ENCODE measurements around the gene FGFR2. TPM values are rescaled to one million over a fixed set of nuclear protein-coding genes. Genes with fewer than 3 reads are reported as not detected.

FGFR2 gene
- total and polyA plus RNA-seq, 2 of the 4 experiments (the other 2 are of a cell fraction): not detected

DNA sequence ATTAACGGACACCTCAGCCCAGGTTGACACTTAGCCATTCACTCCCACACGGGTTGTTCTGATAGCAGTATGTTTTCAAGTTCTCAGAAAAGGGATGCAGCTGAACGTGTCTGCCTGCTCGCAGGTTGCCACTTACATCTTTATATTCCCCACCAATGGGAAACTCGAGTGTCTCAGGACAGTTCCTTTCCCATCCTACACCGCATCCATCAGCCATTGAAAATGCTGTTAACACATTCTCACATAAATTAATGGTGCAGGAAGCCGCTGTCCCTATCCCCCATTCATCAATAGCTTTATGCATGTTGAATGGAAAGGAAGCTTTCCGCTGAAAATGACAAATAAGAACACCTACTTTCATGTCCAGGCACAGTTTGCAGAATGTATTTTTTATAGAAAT, 1.7 kb upstream of the FGFR2 start:
- intact Hi-C loops (cut with micrococcal nuclease) (no loop called here), in situ Hi-C loops (cut with MboI; ENCODE audit: low sequenced_read_pairs) (no loop called here), dilution Hi-C loops (cut with HindIII; ENCODE audit: low sequenced_read_pairs, unreplicated experiment) (no loop called here)
- Histone ChIP-seq H3K14ac (replicated peaks; ENCODE audit: low read depth, low read length) (no peak overlapping the region), H4K20me1 (ENCODE audit: insufficient read depth, low read length) (no peaks in the 10 kb centered on the region), H3K4ac (ENCODE audit: low read depth, low read length) (no peak overlapping the region), H3K27me3 (ENCODE audit: control insufficient read depth, insufficient read depth, low read length) (peaks cover 18% of the 10 kb centered on the region), H3K9me3 (ENCODE audit: control insufficient read depth, insufficient read depth, low read length) (0 out of 2 replicates have a peak, but pooled peaks cover 5% of the 10 kb centered on the region), H3K4me1 (ENCODE audit: control insufficient read depth, insufficient read depth, low read length) (no peaks in the 10 kb centered on the region), H3K36me3 (ENCODE audit: control insufficient read depth, insufficient read depth, low read length) (no peaks in the 10 kb centered on the region), H2BK15ac (ENCODE audit: low read depth, low read length) (no peak overlapping the region), H3K18ac (ENCODE audit: low read depth, low read length) (no peak overlapping the region), H3K4me3 (ENCODE audit: insufficient read depth, low read depth, low read length) (no peak overlapping the region), H3K56ac (ENCODE audit: extremely low read depth, insufficient read depth, low read length) (no peak overlapping the region), H3K27ac (ENCODE audit: insufficient read depth, low read length) (no peak overlapping the region), H3K9me1 (ENCODE audit: insufficient read depth, low read length) (no peaks in the 10 kb centered on the region), H3K4me2 (ENCODE audit: low read depth, low read length) (no peak overlapping the region), H4K5ac (ENCODE audit: low read depth, low read length) (no peak overlapping the region), H3K79me1 (ENCODE audit: low read depth in 1 of 2, low read length in 2 of 2) (no peaks in the 10 kb centered on the region), H2BK5ac (ENCODE audit: low read depth, low read length, poor library complexity, severe bottlenecking) (no peak overlapping the region), H2AK5ac (ENCODE audit: low read depth, low read length) (no peak overlapping the region), H2AFZ (replicated peaks; ENCODE audit: low read length, poor library complexity) (no peak overlapping the region), H3K9ac (ENCODE audit: low read depth, low read length) (no peak overlapping the region), H3K23ac (ENCODE audit: low read depth, low read length) (no peak overlapping the region), H2BK120ac (ENCODE audit: low read depth, low read length) (no peak overlapping the region), H4K91ac (ENCODE audit: insufficient read depth, low read depth, low read length) (no peak overlapping the region), H2BK20ac (ENCODE audit: low read depth, low read length) (no peak overlapping the region), H2AK9ac (replicated peaks; ENCODE audit: low read depth, low read length, poor library complexity) (no peak overlapping the region), H4K8ac (ENCODE audit: low read depth in 2 of 2, low read length in 2 of 2) (no peak overlapping the region)
- DNase-seq (no peak), ATAC-seq (ENCODE audit: low read depth) (no peak)
- no CpG with 5 or more reads among the region's 8 CpGs for WGBS, 2 experiments (ENCODE audit: extremely low coverage in 2 of 2, insufficient read length in 1 of 2)
- ChIA-PET CTCF (no interaction called here), POLR2A (ENCODE audit: unreplicated experiment) (no interaction called here)
- TF ChIP-seq POLR2A (IDR thresholded peaks at IDR 0.05; ENCODE audit: low read depth, low read length): no peak
- no peak for TF ChIP-seq CEBPB (IDR thresholded peaks at IDR 0.05; ENCODE audit: low read depth, low read length)
- TF ChIP-seq CHD1 (IDR thresholded peaks at IDR 0.05; ENCODE audit: low read depth, low read length): no peak
- TF ChIP-seq, protein P1, sequence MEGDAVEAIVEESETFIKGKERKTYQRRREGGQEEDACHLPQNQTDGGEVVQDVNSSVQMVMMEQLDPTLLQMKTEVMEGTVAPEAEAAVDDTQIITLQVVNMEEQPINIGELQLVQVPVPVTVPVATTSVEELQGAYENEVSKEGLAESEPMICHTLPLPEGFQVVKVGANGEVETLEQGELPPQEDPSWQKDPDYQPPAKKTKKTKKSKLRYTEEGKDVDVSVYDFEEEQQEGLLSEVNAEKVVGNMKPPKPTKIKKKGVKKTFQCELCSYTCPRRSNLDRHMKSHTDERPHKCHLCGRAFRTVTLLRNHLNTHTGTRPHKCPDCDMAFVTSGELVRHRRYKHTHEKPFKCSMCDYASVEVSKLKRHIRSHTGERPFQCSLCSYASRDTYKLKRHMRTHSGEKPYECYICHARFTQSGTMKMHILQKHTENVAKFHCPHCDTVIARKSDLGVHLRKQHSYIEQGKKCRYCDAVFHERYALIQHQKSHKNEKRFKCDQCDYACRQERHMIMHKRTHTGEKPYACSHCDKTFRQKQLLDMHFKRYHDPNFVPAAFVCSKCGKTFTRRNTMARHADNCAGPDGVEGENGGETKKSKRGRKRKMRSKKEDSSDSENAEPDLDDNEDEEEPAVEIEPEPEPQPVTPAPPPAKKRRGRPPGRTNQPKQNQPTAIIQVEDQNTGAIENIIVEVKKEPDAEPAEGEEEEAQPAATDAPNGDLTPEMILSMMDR (conservative IDR thresholded peaks at IDR 0.05; ENCODE audit: low read depth, low read length): no peak
- TF ChIP-seq MAZ (IDR thresholded peaks at IDR 0.05; ENCODE audit: borderline replicate concordance, low read depth, low read length): no peak
- TF ChIP-seq BHLHE40 (IDR thresholded peaks at IDR 0.05; ENCODE audit: low read depth, low read length): no peak
- TF ChIP-seq RCOR1 (IDR thresholded peaks at IDR 0.05; ENCODE audit: insufficient replicate concordance, low read length): no peak
- no peak for TF ChIP-seq MXI1 (IDR thresholded peaks at IDR 0.05; ENCODE audit: borderline replicate concordance, low read depth, low read length)
- TF ChIP-seq, protein P2, sequence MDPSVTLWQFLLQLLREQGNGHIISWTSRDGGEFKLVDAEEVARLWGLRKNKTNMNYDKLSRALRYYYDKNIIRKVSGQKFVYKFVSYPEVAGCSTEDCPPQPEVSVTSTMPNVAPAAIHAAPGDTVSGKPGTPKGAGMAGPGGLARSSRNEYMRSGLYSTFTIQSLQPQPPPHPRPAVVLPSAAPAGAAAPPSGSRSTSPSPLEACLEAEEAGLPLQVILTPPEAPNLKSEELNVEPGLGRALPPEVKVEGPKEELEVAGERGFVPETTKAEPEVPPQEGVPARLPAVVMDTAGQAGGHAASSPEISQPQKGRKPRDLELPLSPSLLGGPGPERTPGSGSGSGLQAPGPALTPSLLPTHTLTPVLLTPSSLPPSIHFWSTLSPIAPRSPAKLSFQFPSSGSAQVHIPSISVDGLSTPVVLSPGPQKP (IDR thresholded peaks at IDR 0.05; ENCODE audit: borderline replicate concordance, low read depth, low read length): no peak
- TF ChIP-seq NFE2L2 (IDR thresholded peaks at IDR 0.05; ENCODE audit: low read depth, low read length): no peak
- TF ChIP-seq RAD21 (IDR thresholded peaks at IDR 0.05; ENCODE audit: low read length): no peak
- TF ChIP-seq FOS (IDR thresholded peaks at IDR 0.05; ENCODE audit: low read depth, low read length): no peak
- BruUV-seq (replicated peaks): no TSS peak

Measured in IMR-90 (cell line).